Mesothelial cell of epicardium (in vitro differentiated cells): ENCODE results near the gene MARK3. TPM values are rescaled to one million over a fixed set of nuclear protein-coding genes. Genes with fewer than 3 reads are reported as not detected.

Experiments used
- DNase-seq, 2 experiments: peaks; one replicate each; pipeline ENCODE4 v3.0.0; 2021; ENCODE audit warnings: low spot score in 2 of 2; ENCODE audit not compliant: unreplicated experiment in 2 of 2
- H3K27ac Mint-ChIP-seq: 2 replicates; pipeline ENCODE4 v1.8.0; 2021; ENCODE audit warnings: mixed read lengths
- H3K27me3 Mint-ChIP-seq: 2 replicates; pipeline ENCODE4 v1.8.0; 2021; ENCODE audit warnings: low read depth, mixed read lengths
- H3K36me3 Mint-ChIP-seq: 2 replicates; pipeline ENCODE4 v1.8.0; 2021; ENCODE audit warnings: mixed read lengths
- H3K4me1 Mint-ChIP-seq: 2 replicates; pipeline ENCODE4 v1.8.0; 2021; ENCODE audit warnings: mixed read lengths
- H3K4me3 Mint-ChIP-seq: 2 replicates; pipeline ENCODE4 v1.8.0; 2021; ENCODE audit warnings: mild to moderate bottlenecking, moderate library complexity, mixed read lengths
- H3K9me3 Mint-ChIP-seq: 2 replicates; pipeline ENCODE4 v1.8.0; 2021; ENCODE audit warnings: mixed read lengths
- CTCF ChIP-seq: fragments of 200-600 bp; sonication (generic); IDR thresholded peaks from one replicate; pipeline ENCODE4 v1.5.0; 2021; ENCODE audit warnings: antibody characterized with exemption; ENCODE audit not compliant: unreplicated experiment
- total RNA-seq: library from RNA; stranded (reverse); gene quantifications from 3 replicates; pipeline ENCODE4 v1.2.1, GENCODE V29; 2021

MARK3 gene
- total RNA-seq, 1 donor from 2014 or later, result 125 TPM

DNA sequence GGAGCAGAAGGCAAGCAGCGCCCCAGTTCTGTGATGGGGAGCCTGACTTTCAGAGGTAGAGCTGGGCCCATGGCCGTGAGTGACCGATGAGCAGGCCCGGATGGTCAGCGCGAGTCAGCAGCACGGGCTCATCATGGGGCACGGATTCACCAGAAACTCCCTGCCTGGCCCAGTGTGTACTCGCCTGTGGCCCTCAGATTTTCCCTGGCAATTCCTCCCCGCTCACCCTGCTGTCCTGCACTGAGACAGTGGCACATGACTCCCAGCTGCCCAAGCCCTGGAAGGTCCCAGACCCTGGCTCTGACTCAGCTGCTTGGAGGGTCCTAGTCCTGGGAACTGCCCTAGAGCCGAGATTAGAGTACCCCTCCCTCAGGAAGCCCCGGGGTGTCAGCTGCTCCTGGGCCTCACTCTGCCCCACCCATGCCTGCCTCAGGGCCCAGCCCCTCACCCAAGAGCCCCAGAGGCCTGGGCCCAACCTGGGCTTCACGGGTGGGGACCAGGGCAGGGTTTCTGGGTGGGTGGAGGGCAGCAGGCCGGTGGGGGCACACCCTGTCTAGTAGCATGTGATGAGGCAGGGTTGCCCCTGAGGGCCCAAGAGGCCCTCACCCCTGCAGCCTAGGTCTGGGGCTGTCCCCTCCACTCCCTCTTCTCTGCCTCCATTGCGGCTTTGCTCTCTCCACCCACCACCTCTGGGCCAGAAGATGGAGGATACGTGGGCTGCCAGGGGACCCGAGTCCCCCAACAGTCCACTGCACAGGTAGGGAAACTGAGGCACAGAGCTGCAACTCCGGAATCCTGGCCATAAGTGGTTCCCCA lies 152.2 kb downstream of the MARK3 start:
- no peak for TF ChIP-seq CTCF
- Mint-ChIP-seq H3K4me3 (no peak overlapping the region), H3K27ac (no peak overlapping the region), H3K27me3 (peaks cover 12% of the 10 kb centered on the region), H3K4me1 (peaks cover 11% of the 10 kb centered on the region), H3K36me3 (no peaks in the 10 kb centered on the region), H3K9me3 (no peaks in the 10 kb centered on the region)
- DNase-seq, result no peak

- Mint-ChIP-seq H3K4me3 (no peak overlapping the region), H3K27ac (no peak overlapping the region), H3K4me1 (peaks cover 11% of the 10 kb centered on the region), H3K9me3 (no peaks in the 10 kb centered on the region), H3K36me3 (no peaks in the 10 kb centered on the region), H3K27me3 (peaks cover 12% of the 10 kb centered on the region)
- DNase-seq, result no peak
- TF ChIP-seq CTCF, result no peak
Measured at GRCh38 chr14:103538291-103539055, 153.3 kb downstream of the MARK3 start.

DNA sequence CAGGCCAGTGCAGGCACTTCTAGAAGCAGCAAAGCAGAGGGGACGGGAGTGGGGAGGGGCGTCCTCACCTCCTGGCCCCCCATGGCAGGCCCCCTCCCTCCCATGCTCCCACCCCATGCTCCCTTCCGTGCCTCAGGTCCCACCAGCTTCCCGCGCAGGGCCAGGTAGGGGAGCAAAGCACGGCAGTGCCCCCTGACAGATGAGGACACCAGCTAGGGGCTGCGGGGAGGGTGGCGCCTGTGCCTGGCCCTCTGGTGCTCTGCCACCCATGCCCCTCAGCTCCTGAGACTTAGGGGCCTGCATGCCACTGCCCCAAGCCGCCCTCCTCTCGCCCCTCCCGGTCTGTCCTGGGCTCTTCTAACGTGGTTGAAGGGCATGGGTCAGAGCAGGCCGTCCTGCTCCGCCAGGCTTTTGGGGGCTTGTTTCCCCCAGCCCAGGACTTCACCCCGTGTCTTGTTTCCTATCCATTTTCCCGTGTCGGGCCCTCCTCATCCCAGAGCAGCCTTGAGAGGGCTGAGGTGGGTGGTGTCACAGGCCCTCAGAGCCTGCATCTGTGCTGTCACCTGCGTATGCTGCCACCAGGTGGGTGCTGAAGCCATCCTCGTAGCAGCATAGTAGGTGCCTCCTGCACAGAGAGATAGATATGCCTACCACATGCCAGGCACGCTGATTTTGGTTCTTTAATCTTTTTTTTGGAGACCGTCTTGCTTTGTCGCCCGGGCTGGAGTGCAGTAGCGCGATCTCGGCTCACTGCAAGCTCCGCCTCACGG lies 154.0 kb downstream of the MARK3 start:
- H3K4me3 Mint-ChIP-seq, result no peak overlapping the region
- H3K27me3 Mint-ChIP-seq, result peaks cover 12% of the 10 kb centered on the region
- no peak overlapping the region for H3K27ac Mint-ChIP-seq
- H3K4me1 Mint-ChIP-seq, result peaks cover 11% of the 10 kb centered on the region
- DNase-seq, result no peak
- no peaks in the 10 kb centered on the region for H3K9me3 Mint-ChIP-seq
- TF ChIP-seq CTCF, result no peak
- H3K36me3 Mint-ChIP-seq, result no peaks in the 10 kb centered on the region

- no peak overlapping the region for H3K4me3 Mint-ChIP-seq
- peak overlapping the region; percentile 76 for H3K27ac Mint-ChIP-seq
- no peaks in the 10 kb centered on the region for H3K36me3 Mint-ChIP-seq
- H3K9me3 Mint-ChIP-seq, result no peaks in the 10 kb centered on the region
- no peak for DNase-seq
- H3K4me1 Mint-ChIP-seq, result peaks cover 11% of the 10 kb centered on the region
- no peak for TF ChIP-seq CTCF
- H3K27me3 Mint-ChIP-seq, result peaks cover 12% of the 10 kb centered on the region
Measured at GRCh38 chr14:103540821-103541708, 155.8 kb downstream of the MARK3 start.
